Mesenchymal stem cell (in vitro differentiated cells and primary cell): ENCODE results near the gene CTAGE15.
"Not testable (repeated sequence)": the region's sequence is repeated elsewhere in the genome, so short reads cannot be mapped to it uniquely, and the experiment has no call there.

Experiments
- DNase-seq: peaks from one replicate; pipeline ENCODE4 v3.0.0-alpha.2; 2013
- H2AFZ ChIP-seq: one replicate; pipeline ENCODE4 v1.6.1; 2013; ENCODE audit warnings: low read depth, mild to moderate bottlenecking, control low read depth, inconsistent platforms, low read length, moderate library complexity
- H2AK5ac ChIP-seq: 2 replicates; pipeline ENCODE4 v1.6.1; 2013; ENCODE audit warnings: low read length, moderate library complexity, mild to moderate bottlenecking, inconsistent platforms; ENCODE audit not compliant: severe bottlenecking
- H2BK120ac ChIP-seq: one replicate; pipeline ENCODE4 v1.6.1; 2013; ENCODE audit warnings: low read depth, mild to moderate bottlenecking, inconsistent platforms, low read length, moderate library complexity
- H2BK12ac ChIP-seq, 2 experiments: one replicate each; pipeline ENCODE4 v1.6.1; 2013; ENCODE audit warnings: inconsistent platforms in 2 of 2, low read length in 2 of 2, mild to moderate bottlenecking in 2 of 2, moderate library complexity in 2 of 2, control low read depth in 1 of 2
- H2BK15ac ChIP-seq: one replicate; pipeline ENCODE4 v1.6.1; 2013; ENCODE audit warnings: mild to moderate bottlenecking, low read depth, inconsistent platforms; ENCODE audit not compliant: poor library complexity, severe bottlenecking
- H2BK5ac ChIP-seq: 2 replicates; pipeline ENCODE4 v1.6.1; 2013; ENCODE audit warnings: low read depth, mild to moderate bottlenecking, low read length, control low read depth, inconsistent platforms; ENCODE audit not compliant: poor library complexity, severe bottlenecking
- H3K14ac ChIP-seq, 2 experiments: one replicate each; pipeline ENCODE4 v1.6.1; 2013; ENCODE audit warnings: inconsistent platforms in 2 of 2, low read length in 2 of 2, control low read depth in 1 of 2, mild to moderate bottlenecking in 1 of 2, moderate library complexity in 1 of 2
- H3K18ac ChIP-seq, 2 experiments: one replicate each; pipeline ENCODE4 v1.6.1; 2013; ENCODE audit warnings: inconsistent platforms in 2 of 2, low read length in 2 of 2, control low read depth in 1 of 2, low read depth in 1 of 2, mild to moderate bottlenecking in 1 of 2
- H3K23ac ChIP-seq, 2 experiments: one replicate each; pipeline ENCODE4 v1.6.1; 2013; ENCODE audit warnings: inconsistent platforms in 2 of 2, low read length in 2 of 2, mild to moderate bottlenecking in 2 of 2, moderate library complexity in 2 of 2, control low read depth in 1 of 2
- H3K27ac ChIP-seq: 2 replicates; pipeline ENCODE4 v1.5.1; 2013; ENCODE audit warnings: mild to moderate bottlenecking, moderate library complexity, low read length, control low read depth, inconsistent platforms; ENCODE audit not compliant: poor library complexity, severe bottlenecking
- H3K27me3 ChIP-seq, 2 experiments: 2 replicates each; pipeline versions ENCODE4 v1.6.1 to v1.7.0; 2013; ENCODE audit warnings: low read length in 2 of 2, mild to moderate bottlenecking in 2 of 2, moderate library complexity in 2 of 2, control low read depth in 1 of 2, inconsistent platforms in 1 of 2; ENCODE audit not compliant: control insufficient read depth in 1 of 2, insufficient read depth in 1 of 2
- H3K36me3 ChIP-seq, 2 experiments: 2 replicates each; pipeline versions ENCODE4 v1.6.1 to v1.7.0; 2013; ENCODE audit warnings: low read length in 2 of 2, control low read depth in 1 of 2, inconsistent platforms in 1 of 2, low read depth in 1 of 2, mild to moderate bottlenecking in 1 of 2; ENCODE audit not compliant: insufficient read depth in 2 of 2, control insufficient read depth in 1 of 2
- H3K4ac ChIP-seq, 2 experiments: one replicate each; pipeline ENCODE4 v1.6.1; 2013; ENCODE audit warnings: inconsistent platforms in 2 of 2, low read length in 2 of 2, mild to moderate bottlenecking in 2 of 2, moderate library complexity in 2 of 2, control low read depth in 1 of 2, low read depth in 1 of 2
- H3K4me1 ChIP-seq: 2 replicates; pipeline ENCODE4 v1.6.1; 2013; ENCODE audit warnings: low read depth, low read length, control low read depth; ENCODE audit not compliant: control insufficient read depth, insufficient read depth
- H3K4me2 ChIP-seq: 2 replicates; pipeline ENCODE4 v1.6.1; 2013; ENCODE audit warnings: low read length, mild to moderate bottlenecking, inconsistent platforms; ENCODE audit not compliant: poor library complexity, severe bottlenecking
- H3K4me3 ChIP-seq, 2 experiments: 2 replicates each; pipeline versions ENCODE4 v1.5.1 to v1.7.0; 2013; ENCODE audit warnings: low read length in 2 of 2, mild to moderate bottlenecking in 2 of 2, control low read depth in 1 of 2, low read depth in 1 of 2; ENCODE audit not compliant: insufficient read depth in 1 of 2
- H3K79me1 ChIP-seq: replicated peaks from 2 replicates; pipeline ENCODE4 v1.6.1; 2013; ENCODE audit warnings: mild to moderate bottlenecking, control low read depth, low read length, inconsistent platforms; ENCODE audit not compliant: poor library complexity, severe bottlenecking
- H3K9ac ChIP-seq: 2 replicates; pipeline ENCODE4 v1.7.0; 2013; ENCODE audit warnings: mild to moderate bottlenecking, low read length, moderate library complexity
- H3K9me3 ChIP-seq: 2 replicates; pipeline ENCODE4 v1.7.0; 2013; ENCODE audit warnings: mild to moderate bottlenecking, low read length; ENCODE audit not compliant: control insufficient read depth
- H4K8ac ChIP-seq: one replicate; pipeline ENCODE4 v1.6.1; 2013; ENCODE audit warnings: inconsistent platforms, mild to moderate bottlenecking, low read length, moderate library complexity
- H4K91ac ChIP-seq: one replicate; pipeline ENCODE4 v1.6.1; 2013; ENCODE audit warnings: mild to moderate bottlenecking, low read length, inconsistent platforms
- WGBS: methylation state at CpG from one replicate; pipeline ENCODE4 v1.1.7; 2013; ENCODE audit warnings: mixed read lengths; 5-methylcytosine and 5-hydroxymethylcytosine counted together

CTAGE15 gene

DNA sequence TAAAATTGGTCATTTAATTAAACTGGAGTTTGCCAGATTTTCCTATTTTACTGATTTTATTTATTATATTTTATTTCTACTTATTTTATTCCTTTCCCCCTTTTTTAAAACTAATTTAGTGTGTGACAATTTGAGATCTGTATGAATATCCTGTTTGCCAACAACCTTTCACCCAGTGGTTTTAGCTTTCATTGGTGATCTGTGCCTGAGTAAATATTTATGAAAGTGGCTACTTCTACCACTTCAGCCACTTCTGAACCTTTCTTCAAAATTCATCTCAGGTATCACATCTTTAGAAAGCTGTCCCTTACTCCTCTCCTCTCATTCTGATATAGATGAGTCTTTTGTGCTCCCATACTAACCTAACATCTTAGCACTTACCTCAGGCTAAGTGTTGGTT lies 18.3 kb downstream of the CTAGE15 start:
- not testable (repeated sequence) for H4K91ac ChIP-seq, H3K79me1 ChIP-seq, H3K4ac ChIP-seq, H2BK120ac ChIP-seq, H3K4me3 ChIP-seq, H3K27ac ChIP-seq, H3K9me3 ChIP-seq, H2BK15ac ChIP-seq, H2AK5ac ChIP-seq, H4K8ac ChIP-seq, DNase-seq, H3K23ac ChIP-seq, H2BK12ac ChIP-seq, H2BK5ac ChIP-seq, H3K4me1 ChIP-seq, H3K36me3 ChIP-seq, H3K4me2 ChIP-seq, H3K9ac ChIP-seq, H3K14ac ChIP-seq, H3K18ac ChIP-seq, H3K27me3 ChIP-seq, H2AFZ ChIP-seq

DNA sequence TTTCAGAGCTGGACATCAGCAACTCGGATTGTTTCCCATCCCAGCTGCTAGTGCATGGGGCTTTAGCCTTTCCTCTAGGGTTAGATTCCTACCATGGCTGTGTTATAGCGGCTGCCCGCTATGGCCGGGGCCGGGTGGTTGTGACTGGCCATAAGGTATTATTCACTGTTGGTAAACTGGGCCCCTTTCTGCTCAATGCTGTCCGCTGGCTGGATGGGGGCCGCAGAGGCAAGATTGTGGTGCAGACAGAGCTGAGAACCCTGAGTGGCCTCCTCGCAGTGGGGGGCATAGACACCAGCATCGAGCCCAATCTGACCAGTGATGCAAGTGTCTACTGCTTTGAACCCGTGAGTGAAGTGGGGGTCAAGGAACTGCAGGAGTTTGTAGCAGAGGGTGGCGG lies 26.5 kb downstream of the CTAGE15 start:
- not testable (repeated sequence) for H3K18ac ChIP-seq, H4K91ac ChIP-seq, H3K4me1 ChIP-seq, H2AK5ac ChIP-seq, H3K9ac ChIP-seq, H3K27me3 ChIP-seq, H3K4me3 ChIP-seq, H3K4ac ChIP-seq, H3K23ac ChIP-seq, H2BK5ac ChIP-seq, H3K27ac ChIP-seq, H3K4me2 ChIP-seq, H2BK15ac ChIP-seq, DNase-seq, H2BK12ac ChIP-seq, H3K79me1 ChIP-seq, H3K9me3 ChIP-seq, H3K36me3 ChIP-seq, H4K8ac ChIP-seq, H2BK120ac ChIP-seq, H3K14ac ChIP-seq, H2AFZ ChIP-seq
- WGBS = no CpG with 5 or more reads among the region's 11 CpGs

DNA sequence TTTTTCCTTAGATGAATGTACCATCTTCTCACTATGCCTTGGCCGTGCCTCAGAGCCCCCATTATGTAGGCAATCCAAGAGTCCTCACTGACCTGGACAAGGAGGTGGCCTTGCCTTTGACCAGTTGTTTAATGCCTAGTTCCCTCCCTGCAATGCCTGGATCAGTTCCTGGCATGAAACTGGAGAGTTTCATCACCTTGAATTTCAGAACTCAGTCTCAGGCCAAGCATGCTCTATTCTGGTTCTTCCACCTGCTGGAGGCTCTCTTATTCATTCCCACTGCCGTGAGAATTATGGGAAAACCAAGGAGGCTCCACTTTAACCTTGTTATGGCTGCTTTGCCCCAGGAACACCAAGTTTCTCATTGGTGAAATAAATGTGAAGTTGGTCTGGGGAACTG lies 31.9 kb downstream of the CTAGE15 start:
- H2AK5ac ChIP-seq, H3K27me3 ChIP-seq, H2AFZ ChIP-seq, H2BK12ac ChIP-seq, H3K23ac ChIP-seq, H3K27ac ChIP-seq, DNase-seq, H3K79me1 ChIP-seq, H3K4me1 ChIP-seq, H2BK15ac ChIP-seq, H3K18ac ChIP-seq, H4K91ac ChIP-seq, H3K4me2 ChIP-seq, H3K14ac ChIP-seq, H3K9ac ChIP-seq, H2BK5ac ChIP-seq, H3K4me3 ChIP-seq, H3K36me3 ChIP-seq, H2BK120ac ChIP-seq, H4K8ac ChIP-seq, H3K9me3 ChIP-seq, H3K4ac ChIP-seq: not testable (repeated sequence)
- no CpG with 5 or more reads among the region's 2 CpGs for WGBS

GRCh38 chr7:143606088-143606487 lies 34.5 kb downstream of the CTAGE15 start:
- not testable (repeated sequence) for H3K9me3 ChIP-seq, H2BK15ac ChIP-seq, DNase-seq, H3K4ac ChIP-seq, H3K27me3 ChIP-seq, H3K4me1 ChIP-seq, H2BK120ac ChIP-seq, H4K8ac ChIP-seq, H3K18ac ChIP-seq, H3K14ac ChIP-seq, H2BK12ac ChIP-seq, H3K79me1 ChIP-seq, H3K9ac ChIP-seq, H2BK5ac ChIP-seq, H3K36me3 ChIP-seq, H2AFZ ChIP-seq, H3K4me3 ChIP-seq, H3K4me2 ChIP-seq, H2AK5ac ChIP-seq, H3K27ac ChIP-seq, H3K23ac ChIP-seq, H4K91ac ChIP-seq
- WGBS = no CpG with 5 or more reads among the region's 1 CpG
